Ishikawa (cell line): ENCODE results near the gene MCEE.
A peak's percentile ranks its signal among the peaks of the same experiment; 100 is the strongest.

Source experiments
- CEBPB ChIP-seq: IDR thresholded peaks from 2 replicates; pipeline ENCODE4 v1.6.1; 2012
- CREB1 ChIP-seq: IDR thresholded peaks from 2 replicates; pipeline ENCODE4 v1.6.1; 2012; ENCODE audit warnings: low read depth
- EGR1 ChIP-seq: IDR thresholded peaks from 2 replicates; pipeline ENCODE4 v1.6.1; 2012
- EP300 ChIP-seq: IDR thresholded peaks from 2 replicates; pipeline ENCODE4 v1.6.1; 2012; ENCODE audit warnings: borderline replicate concordance
- RAD21 ChIP-seq: IDR thresholded peaks from 2 replicates; pipeline ENCODE4 v1.6.1; 2012; ENCODE audit warnings: low read depth
- TAF1 ChIP-seq: IDR thresholded peaks from 2 replicates; pipeline ENCODE4 v1.6.1; 2012; ENCODE audit warnings: low read depth, mild to moderate bottlenecking
- TCF12 ChIP-seq: IDR thresholded peaks from 2 replicates; pipeline ENCODE4 v1.6.1; 2012; ENCODE audit warnings: low read depth
- TEAD4 ChIP-seq: IDR thresholded peaks from 2 replicates; pipeline ENCODE4 v1.6.1; 2012
- YY1 ChIP-seq: IDR thresholded peaks from 2 replicates; pipeline ENCODE4 v1.6.1; 2012; ENCODE audit warnings: low read depth
- TF ChIP-seq, protein P1 (sequence below): IDR thresholded peaks from 2 replicates; pipeline ENCODE4 v1.6.1; 2012; ENCODE audit warnings: low read depth, mild to moderate bottlenecking
- TF ChIP-seq, protein P2 (sequence below): IDR thresholded peaks from 2 replicates; pipeline ENCODE4 v1.6.1; 2012
- TF ChIP-seq, protein P3 (sequence below): IDR thresholded peaks from 2 replicates; pipeline ENCODE4 v1.6.1; 2012

DNA sequence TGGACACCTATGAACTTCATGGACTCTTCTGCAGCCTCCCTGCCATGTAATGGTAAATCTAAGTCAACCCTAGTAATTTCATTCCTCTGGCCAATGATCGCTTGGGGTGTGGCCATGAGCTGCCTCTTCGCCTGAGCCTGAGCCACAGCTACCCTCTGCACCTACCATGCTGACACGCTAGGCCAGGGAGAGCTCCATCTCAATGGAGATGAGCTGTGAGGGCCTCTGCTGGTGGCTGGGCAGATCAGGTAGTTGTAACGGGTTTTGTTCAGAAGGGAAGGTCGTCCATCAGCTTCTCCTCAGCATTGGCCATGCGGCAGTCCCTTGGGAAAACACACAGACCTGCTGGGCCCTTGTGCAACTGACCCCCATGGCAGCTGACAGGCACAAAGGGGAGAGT lies 24.8 kb upstream of the MCEE start:
- no peak for TF ChIP-seq TAF1
- no peak for TF ChIP-seq YY1
- TF ChIP-seq, protein P1, sequence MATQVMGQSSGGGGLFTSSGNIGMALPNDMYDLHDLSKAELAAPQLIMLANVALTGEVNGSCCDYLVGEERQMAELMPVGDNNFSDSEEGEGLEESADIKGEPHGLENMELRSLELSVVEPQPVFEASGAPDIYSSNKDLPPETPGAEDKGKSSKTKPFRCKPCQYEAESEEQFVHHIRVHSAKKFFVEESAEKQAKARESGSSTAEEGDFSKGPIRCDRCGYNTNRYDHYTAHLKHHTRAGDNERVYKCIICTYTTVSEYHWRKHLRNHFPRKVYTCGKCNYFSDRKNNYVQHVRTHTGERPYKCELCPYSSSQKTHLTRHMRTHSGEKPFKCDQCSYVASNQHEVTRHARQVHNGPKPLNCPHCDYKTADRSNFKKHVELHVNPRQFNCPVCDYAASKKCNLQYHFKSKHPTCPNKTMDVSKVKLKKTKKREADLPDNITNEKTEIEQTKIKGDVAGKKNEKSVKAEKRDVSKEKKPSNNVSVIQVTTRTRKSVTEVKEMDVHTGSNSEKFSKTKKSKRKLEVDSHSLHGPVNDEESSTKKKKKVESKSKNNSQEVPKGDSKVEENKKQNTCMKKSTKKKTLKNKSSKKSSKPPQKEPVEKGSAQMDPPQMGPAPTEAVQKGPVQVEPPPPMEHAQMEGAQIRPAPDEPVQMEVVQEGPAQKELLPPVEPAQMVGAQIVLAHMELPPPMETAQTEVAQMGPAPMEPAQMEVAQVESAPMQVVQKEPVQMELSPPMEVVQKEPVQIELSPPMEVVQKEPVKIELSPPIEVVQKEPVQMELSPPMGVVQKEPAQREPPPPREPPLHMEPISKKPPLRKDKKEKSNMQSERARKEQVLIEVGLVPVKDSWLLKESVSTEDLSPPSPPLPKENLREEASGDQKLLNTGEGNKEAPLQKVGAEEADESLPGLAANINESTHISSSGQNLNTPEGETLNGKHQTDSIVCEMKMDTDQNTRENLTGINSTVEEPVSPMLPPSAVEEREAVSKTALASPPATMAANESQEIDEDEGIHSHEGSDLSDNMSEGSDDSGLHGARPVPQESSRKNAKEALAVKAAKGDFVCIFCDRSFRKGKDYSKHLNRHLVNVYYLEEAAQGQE: no peak
- TF ChIP-seq RAD21: peak; percentile 33; the same call in 1 of the 2 replicates
- TF ChIP-seq, protein P2, sequence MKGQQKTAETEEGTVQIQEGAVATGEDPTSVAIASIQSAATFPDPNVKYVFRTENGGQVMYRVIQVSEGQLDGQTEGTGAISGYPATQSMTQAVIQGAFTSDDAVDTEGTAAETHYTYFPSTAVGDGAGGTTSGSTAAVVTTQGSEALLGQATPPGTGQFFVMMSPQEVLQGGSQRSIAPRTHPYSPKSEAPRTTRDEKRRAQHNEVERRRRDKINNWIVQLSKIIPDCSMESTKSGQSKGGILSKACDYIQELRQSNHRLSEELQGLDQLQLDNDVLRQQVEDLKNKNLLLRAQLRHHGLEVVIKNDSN: no peak
- TF ChIP-seq CEBPB: no peak
- TF ChIP-seq EP300: no peak
- no peak for TF ChIP-seq TEAD4
- no peak for TF ChIP-seq CREB1
- no peak for TF ChIP-seq EGR1
- TF ChIP-seq TCF12: no peak
- TF ChIP-seq, protein P3, sequence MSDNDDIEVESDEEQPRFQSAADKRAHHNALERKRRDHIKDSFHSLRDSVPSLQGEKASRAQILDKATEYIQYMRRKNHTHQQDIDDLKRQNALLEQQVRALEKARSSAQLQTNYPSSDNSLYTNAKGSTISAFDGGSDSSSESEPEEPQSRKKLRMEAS: no peak
